Occipital lobe (tissue), 2 donors: ENCODE data around the gene KIFC3. TPM values are rescaled to one million over a fixed set of nuclear protein-coding genes. Genes with fewer than 3 reads are reported as not detected.
"Not testable (repeated sequence)": the region's sequence is repeated elsewhere in the genome, so short reads cannot be mapped to it uniquely, and the experiment has no call there.

Experiments used
- DNase-seq: peaks from one replicate; lab custom pipeline; 2025; lab: John Stamatoyannopoulos, UW
- total RNA-seq: library from RNA; depleted of rRNA; stranded (reverse); fragments of >200 nt; gene quantifications from one replicate; pipeline ENCODE4 v1.2.3, GENCODE V29; 2014

Gene KIFC3
- total RNA-seq, 1 donor from 2014 or later: 44.6 TPM

GRCh38 chr16:57787519-57787905 is 14.8 kb downstream of the KIFC3 start:
- DNase-seq: no peak

GRCh38 chr16:57786632-57787518 is 15.4 kb downstream of the KIFC3 start:
- peak; percentile 58 for DNase-seq

GRCh38 chr16:57785924-57786323 is 16.4 kb downstream of the KIFC3 start:
- no peak for DNase-seq

- no peak for DNase-seq
Observed at GRCh38 chr16:57785385-57785784, 16.9 kb downstream of the KIFC3 start.

GRCh38 chr16:57784334-57784733 is 18.0 kb downstream of the KIFC3 start:
- DNase-seq: no peak

- no peak for DNase-seq
Observed at GRCh38 chr16:57783883-57784282, 18.4 kb downstream of the KIFC3 start.

GRCh38 chr16:57783116-57783515 is 19.2 kb downstream of the KIFC3 start:
- DNase-seq: no peak

GRCh38 chr16:57782607-57783055 is 19.7 kb downstream of the KIFC3 start:
- not testable (repeated sequence) for DNase-seq

- DNase-seq: no peak
Observed at GRCh38 chr16:57781741-57782606, 20.3 kb downstream of the KIFC3 start.

- no peak for DNase-seq
Observed at GRCh38 chr16:57781349-57781740, 20.9 kb downstream of the KIFC3 start.

- DNase-seq: not testable (repeated sequence)
Observed at GRCh38 chr16:57779836-57780235, 22.5 kb downstream of the KIFC3 start.

GRCh38 chr16:57778658-57779057 is 23.6 kb downstream of the KIFC3 start:
- DNase-seq: no peak

GRCh38 chr16:57775661-57776469 is 26.4 kb downstream of the KIFC3 start:
- DNase-seq: no peak

- DNase-seq: no peak
Observed at GRCh38 chr16:57774705-57775285, 27.5 kb downstream of the KIFC3 start.

GRCh38 chr16:57773655-57774295 is 28.5 kb downstream of the KIFC3 start:
- no peak for DNase-seq

- no peak for DNase-seq
Observed at GRCh38 chr16:57773019-57773418, 29.3 kb downstream of the KIFC3 start.

GRCh38 chr16:57771141-57771785 is 31.0 kb downstream of the KIFC3 start:
- DNase-seq: no peak

GRCh38 chr16:57770361-57770760 is 31.9 kb downstream of the KIFC3 start:
- DNase-seq: no peak

- DNase-seq: no peak
Observed at GRCh38 chr16:57769541-57770145, 32.6 kb downstream of the KIFC3 start.
